Measurements from ENCODE around the gene KATNIP.

Gene KATNIP

DNA sequence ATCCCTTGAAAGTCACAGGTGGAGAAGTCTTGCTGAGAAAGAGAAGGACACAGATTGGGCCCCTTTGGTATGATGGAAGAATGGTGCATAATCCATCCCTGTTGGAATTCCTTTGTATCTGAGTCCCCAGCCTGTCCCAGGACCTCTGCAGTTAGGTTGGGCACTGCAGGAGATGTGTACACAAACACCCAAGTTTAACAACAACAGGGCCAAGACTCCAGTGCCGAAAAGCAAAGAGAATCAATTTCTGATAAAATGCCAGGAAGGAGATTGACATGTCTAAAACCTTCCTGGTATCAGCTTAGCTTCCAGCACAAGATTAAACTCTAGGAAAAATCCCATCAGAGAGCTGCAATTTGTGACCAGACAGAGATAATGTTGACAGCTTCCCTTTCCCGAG lies 32.9 kb downstream of the KATNIP start:
- POLR2A ChIA-PET, result interaction anchor here (1.5 kb wide), 1 partner anchor 33 kb away, joined by 4 read pairs; the partner anchor contains the start of genes GTF3C1 and KATNIP
- CTCF ChIA-PET, result no interaction called here
- TF ChIP-seq ZNF777 (tag by site-specific recombination; IDR thresholded peaks at IDR 0.05; ENCODE audit: borderline replicate concordance), result no peak
- TF ChIP-seq, protein P1, sequence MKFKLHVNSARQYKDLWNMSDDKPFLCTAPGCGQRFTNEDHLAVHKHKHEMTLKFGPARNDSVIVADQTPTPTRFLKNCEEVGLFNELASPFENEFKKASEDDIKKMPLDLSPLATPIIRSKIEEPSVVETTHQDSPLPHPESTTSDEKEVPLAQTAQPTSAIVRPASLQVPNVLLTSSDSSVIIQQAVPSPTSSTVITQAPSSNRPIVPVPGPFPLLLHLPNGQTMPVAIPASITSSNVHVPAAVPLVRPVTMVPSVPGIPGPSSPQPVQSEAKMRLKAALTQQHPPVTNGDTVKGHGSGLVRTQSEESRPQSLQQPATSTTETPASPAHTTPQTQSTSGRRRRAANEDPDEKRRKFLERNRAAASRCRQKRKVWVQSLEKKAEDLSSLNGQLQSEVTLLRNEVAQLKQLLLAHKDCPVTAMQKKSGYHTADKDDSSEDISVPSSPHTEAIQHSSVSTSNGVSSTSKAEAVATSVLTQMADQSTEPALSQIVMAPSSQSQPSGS (tag by site-specific recombination; IDR thresholded peaks at IDR 0.05; ENCODE audit: low read depth), result no peak
- no peak for TF ChIP-seq ZNF26 (tag by site-specific recombination; IDR thresholded peaks at IDR 0.05)
- no peak for TF ChIP-seq ZFHX2 (tag by site-specific recombination; conservative IDR thresholded peaks at IDR 0.05)
- no peak for TF ChIP-seq ZNF184 (tag by site-specific recombination; IDR thresholded peaks at IDR 0.05)
- no peak for TF ChIP-seq HOXC10 (CRISPR knock-in tag; IDR thresholded peaks at IDR 0.05)
- no peak for TF ChIP-seq ZIC2 (tag by site-specific recombination; IDR thresholded peaks at IDR 0.05)
- no peak for TF ChIP-seq BCL11B (tag by site-specific recombination; IDR thresholded peaks at IDR 0.05; ENCODE audit: low read depth)
- no peak for TF ChIP-seq ZNF529 (tag by site-specific recombination; IDR thresholded peaks at IDR 0.05; ENCODE audit: insufficient replicate concordance)

DNA sequence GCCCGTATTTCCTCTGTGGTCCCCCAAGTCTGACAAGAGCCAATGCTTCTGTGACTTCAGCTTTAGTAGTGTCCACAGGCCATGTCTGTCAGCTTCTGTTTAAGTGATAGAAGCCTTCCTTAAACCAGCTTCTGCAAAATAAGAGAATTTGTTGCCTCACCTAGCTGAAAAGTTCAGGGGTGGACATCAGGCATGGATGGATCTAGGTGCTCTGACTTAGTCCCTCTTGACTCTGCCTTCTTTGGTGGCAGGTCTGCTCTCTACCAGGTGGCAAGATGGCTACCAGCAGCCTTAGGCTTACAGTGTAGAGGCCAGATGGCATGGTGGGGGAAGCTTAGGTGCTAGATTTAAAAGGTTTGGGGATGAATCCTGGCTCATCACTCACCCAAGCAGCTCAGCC lies 33.7 kb downstream of the KATNIP start:
- no peak overlapping the region for H3K4me3 ChIP-seq (ENCODE audit: low read depth, low read length)
- H3K4me1 ChIP-seq (ENCODE audit: control insufficient read depth, insufficient read depth, low read length), result no peaks in the 10 kb centered on the region
- ChIA-PET POLR2A (no interaction called here), CTCF (interaction anchor here (0.6 kb wide), 1 partner anchor 56 kb away, joined by 3 read pairs; no protein-coding TSS in a partner anchor)
- H3K27ac ChIP-seq (ENCODE audit: extremely low read depth, low read depth, low read length), result no peak overlapping the region
- TF ChIP-seq ZNF324 (tag by site-specific recombination; IDR thresholded peaks at IDR 0.05) (no peak), ZNF341 (tag by site-specific recombination; IDR thresholded peaks at IDR 0.05; ENCODE audit: low read depth) (no peak), ZNF707 (tag by site-specific recombination; IDR thresholded peaks at IDR 0.05) (no peak), YY1 (tag by site-specific recombination; IDR thresholded peaks at IDR 0.05) (no peak), ZNF626 (tag by site-specific recombination; IDR thresholded peaks at IDR 0.05) (no peak), ZNF521 (tag by site-specific recombination; IDR thresholded peaks at IDR 0.05) (no peak), ZNF48 (tag by site-specific recombination; IDR thresholded peaks at IDR 0.05) (no peak), ZFHX2 (tag by site-specific recombination; conservative IDR thresholded peaks at IDR 0.05) (no peak), ZNF37A (tag by site-specific recombination; IDR thresholded peaks at IDR 0.05) (no peak), KLF9 (tag by site-specific recombination; IDR thresholded peaks at IDR 0.05; ENCODE audit: low read depth) (no peak), ZNF24 (tag by site-specific recombination; IDR thresholded peaks at IDR 0.05) (no peak), ZNF146 (tag by site-specific recombination; IDR thresholded peaks at IDR 0.05) (no peak), ZNF701 (tag by site-specific recombination; IDR thresholded peaks at IDR 0.05) (no peak), ZNF394 (tag by site-specific recombination; IDR thresholded peaks at IDR 0.05; ENCODE audit: borderline replicate concordance) (no peak), ZNF777 (tag by site-specific recombination; IDR thresholded peaks at IDR 0.05; ENCODE audit: borderline replicate concordance) (no peak)
- TF ChIP-seq, protein P2, sequence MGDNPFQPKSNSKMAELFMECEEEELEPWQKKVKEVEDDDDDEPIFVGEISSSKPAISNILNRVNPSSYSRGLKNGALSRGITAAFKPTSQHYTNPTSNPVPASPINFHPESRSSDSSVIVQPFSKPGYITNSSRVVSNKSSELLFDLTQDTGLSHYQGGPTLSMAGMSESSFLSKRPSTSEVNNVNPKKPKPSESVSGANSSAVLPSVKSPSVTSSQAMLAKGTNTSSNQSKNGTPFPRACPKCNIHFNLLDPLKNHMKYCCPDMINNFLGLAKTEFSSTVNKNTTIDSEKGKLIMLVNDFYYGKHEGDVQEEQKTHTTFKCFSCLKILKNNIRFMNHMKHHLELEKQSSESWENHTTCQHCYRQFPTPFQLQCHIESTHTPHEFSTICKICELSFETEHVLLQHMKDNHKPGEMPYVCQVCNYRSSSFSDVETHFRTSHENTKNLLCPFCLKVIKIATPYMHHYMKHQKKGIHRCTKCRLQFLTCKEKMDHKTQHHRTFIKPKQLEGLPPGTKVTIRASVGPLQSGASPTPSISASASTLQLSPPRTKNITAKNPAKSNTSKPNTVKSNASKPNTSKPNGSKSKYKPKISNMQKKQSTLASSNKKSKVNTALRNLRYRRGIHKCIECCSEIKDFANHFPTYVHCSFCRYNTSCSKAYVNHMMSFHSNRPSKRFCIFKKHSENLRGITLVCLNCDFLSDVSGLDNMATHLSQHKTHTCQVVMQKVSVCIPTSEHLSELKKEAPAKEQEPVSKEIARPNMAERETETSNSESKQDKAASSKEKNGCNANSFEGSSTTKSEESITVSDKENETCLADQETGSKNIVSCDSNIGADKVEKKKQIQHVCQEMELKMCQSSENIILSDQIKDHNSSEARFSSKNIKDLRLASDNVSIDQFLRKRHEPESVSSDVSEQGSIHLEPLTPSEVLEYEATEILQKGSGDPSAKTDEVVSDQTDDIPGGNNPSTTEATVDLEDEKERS (tag by site-specific recombination; IDR thresholded peaks at IDR 0.05), result no peak
- peaks cover 0 to 2% of the 10 kb centered on the region in 2 experiments; a peak in 1 of 3 replicates for H3K36me3 ChIP-seq (ENCODE audit: control insufficient read depth in 2 of 2, insufficient read depth in 1 of 2, low read length in 2 of 2)
- no peaks in the 10 kb centered on the region for H3K9me3 ChIP-seq (ENCODE audit: control insufficient read depth, insufficient read depth, low read depth, low read length)

More for the DNA sequence above, 32.9 kb downstream of the KATNIP start:
- Histone ChIP-seq H3K4me3 (ENCODE audit: low read depth, low read length) (no peak overlapping the region), H3K36me3 (ENCODE audit: control insufficient read depth in 2 of 2, insufficient read depth in 1 of 2, low read length in 2 of 2) (peaks cover 0 to 2% of the 10 kb centered on the region in 2 experiments; a peak in 1 of 3 replicates), H3K27ac (ENCODE audit: extremely low read depth, low read depth, low read length) (no peak overlapping the region), H3K9me3 (ENCODE audit: control insufficient read depth, insufficient read depth, low read depth, low read length) (no peaks in the 10 kb centered on the region), H3K4me1 (ENCODE audit: control insufficient read depth, insufficient read depth, low read length) (no peaks in the 10 kb centered on the region)

Measured in HEK293 (cell line).